PC-9 (cell line): ENCODE data around the gene USP7. TPM values are rescaled to one million over a fixed set of nuclear protein-coding genes. Genes with fewer than 3 reads are reported as not detected.

ENCODE experiments used
- BruUV-seq: library from RNA; stranded (reverse); fragments of 400-500 nt; replicated peaks from 2 replicates; lab custom pipeline; 2021; lab: Mats Ljungman, UMichigan
- CTCF ChIA-PET: fragments of 300-600 bp; sonication (Branson Sonifier 250); formaldehyde crosslinking; loops from one replicate; lab custom pipeline; 2022; ENCODE audit warnings: antibody characterized with exemption; lab: Charles Lee
- POLR2A ChIA-PET: fragments of 300-600 bp; sonication (Branson Sonifier 250); formaldehyde crosslinking; loops from one replicate; lab custom pipeline; 2022; ENCODE audit warnings: antibody characterized with exemption; ENCODE audit not compliant: unreplicated experiment; lab: Charles Lee
- DNase-seq, 2 experiments: peaks; one replicate each; pipeline versions ENCODE4 v3.0.0 to v3.0.0-alpha.2; 2015 to 2022; ENCODE audit warnings: mixed read lengths in 1 of 2
- H2AFZ ChIP-seq: fragments of 200-600 bp; sonication (generic); 2 replicates; pipeline ENCODE4 v1.8.1; 2017; ENCODE audit warnings: antibody characterized with exemption
- H3F3A ChIP-seq: fragments of 200-600 bp; sonication (generic); 2 replicates; pipeline ENCODE4 v1.8.1; 2017; ENCODE audit warnings: antibody characterized with exemption, mild to moderate bottlenecking, low read depth; ENCODE audit not compliant: insufficient read depth
- H3K27ac ChIP-seq: fragments of 200-600 bp; sonication (generic); 2 replicates; pipeline ENCODE4 v1.6.1; 2016; ENCODE audit warnings: mixed run types
- H3K27me3 ChIP-seq: fragments of 200-600 bp; sonication (generic); 2 replicates; pipeline ENCODE4 v1.6.1; 2016; ENCODE audit warnings: low read depth, mixed run types; ENCODE audit not compliant: insufficient read depth
- H3K36me3 ChIP-seq: fragments of 200-600 bp; sonication (generic); 2 replicates; pipeline ENCODE4 v1.6.1; 2016; ENCODE audit warnings: low read depth, mixed run types
- H3K4me1 ChIP-seq: fragments of 200-600 bp; sonication (generic); replicated peaks from 2 replicates; pipeline ENCODE4 v1.6.1; 2016; ENCODE audit warnings: mixed run types; ENCODE audit not compliant: insufficient read depth
- H3K4me2 ChIP-seq: fragments of 200-600 bp; sonication (generic); 2 replicates; pipeline ENCODE4 v1.6.1; 2017; ENCODE audit warnings: mixed run types
- H3K4me3 ChIP-seq: fragments of 200-600 bp; sonication (generic); 2 replicates; pipeline ENCODE4 v1.6.1; 2016; ENCODE audit warnings: mixed run types
- H3K79me2 ChIP-seq: fragments of 200-600 bp; sonication (generic); 2 replicates; pipeline ENCODE4 v1.6.1; 2017; ENCODE audit warnings: low read depth, mixed run types
- H3K9me2 ChIP-seq: fragments of 200-600 bp; sonication (generic); 2 replicates; pipeline ENCODE4 v1.8.1; 2017; ENCODE audit warnings: mild to moderate bottlenecking; ENCODE audit not compliant: insufficient read depth
- H3K9me3 ChIP-seq: fragments of 200-600 bp; sonication (generic); 2 replicates; pipeline ENCODE4 v1.8.1; 2016; ENCODE audit warnings: low read depth; ENCODE audit not compliant: insufficient read depth
- H4K20me1 ChIP-seq: fragments of 200-600 bp; sonication (generic); 2 replicates; pipeline ENCODE4 v1.8.1; 2017; ENCODE audit not compliant: insufficient read depth
- EZH2 ChIP-seq: fragments of 200-600 bp; sonication (generic); IDR thresholded peaks from 2 replicates; pipeline ENCODE4 v1.8.0; 2017; ENCODE audit warnings: antibody characterized with exemption, low read depth
- intact Hi-C: fragments of 100-400 bp; cut with micrococcal nuclease; formaldehyde crosslinking; loops from one replicate; pipeline ENCODE4 v1.10.0; 2022; ENCODE audit not compliant: unreplicated experiment
- total RNA-seq: library from RNA; stranded (reverse); gene quantifications from 2 replicates; pipeline ENCODE4 v1.2.3, GENCODE V29; 2021
- TF ChIP-seq, protein P1 (sequence below): fragments of 200-600 bp; sonication (generic); conservative IDR thresholded peaks from 2 replicates; pipeline ENCODE4 v1.6.1; 2017; ENCODE audit warnings: mixed run types, antibody characterized with exemption, mild to moderate bottlenecking, moderate library complexity

The USP7 gene
- total RNA-seq, 1 experiment from 2014 or later, result 167 TPM

DNA sequence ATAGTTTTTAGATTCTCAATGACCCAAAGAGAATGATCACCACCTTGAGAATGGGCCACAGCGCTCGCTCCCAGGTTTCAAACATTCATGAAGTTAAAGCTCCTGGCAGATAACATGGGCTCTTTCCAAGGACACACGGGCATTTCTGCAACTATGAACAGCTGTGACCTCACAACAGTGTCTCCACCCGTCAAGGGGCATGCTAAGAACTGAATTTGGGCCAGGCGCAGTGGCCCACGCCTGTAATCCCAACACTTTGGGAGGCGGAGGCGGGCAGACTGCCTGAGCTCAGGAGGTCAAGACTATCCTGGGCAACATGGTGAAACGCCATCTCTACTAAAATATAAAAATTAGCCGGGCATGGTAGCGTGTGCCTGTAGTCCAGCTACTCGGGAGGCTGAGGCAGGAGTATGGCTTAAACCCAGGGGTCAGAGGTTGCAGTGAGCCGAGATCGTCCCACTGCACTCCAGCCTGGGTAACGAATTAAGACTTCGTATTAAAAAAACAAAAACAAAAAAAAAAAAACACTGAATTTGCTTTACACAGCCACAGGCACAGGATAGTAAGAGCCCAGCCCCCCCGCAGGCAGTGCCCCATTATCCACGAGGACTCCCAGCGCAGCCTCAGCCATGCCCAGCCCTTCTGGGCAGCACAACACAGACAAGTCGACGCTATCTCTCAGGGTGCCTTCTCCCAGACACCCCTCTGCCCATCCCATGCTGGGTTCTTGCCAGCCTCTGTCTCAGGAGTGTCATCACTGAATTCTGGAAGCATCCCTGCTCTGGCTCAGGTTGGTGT is 7.2 kb downstream of the USP7 start:
- BruUV-seq, result no TSS peak
- Histone ChIP-seq H3K4me1 (peaks cover 35% of the 10 kb centered on the region), H3K27me3 (no peaks in the 10 kb centered on the region), H3K9me2 (no peaks in the 10 kb centered on the region), H2AFZ (no peak overlapping the region), H3K79me2 (peaks cover 95% of the 10 kb centered on the region), H3K4me2 (no peak overlapping the region), H3K36me3 (no peaks in the 10 kb centered on the region), H3F3A (no peaks in the 10 kb centered on the region), H3K9me3 (no peaks in the 10 kb centered on the region), H3K27ac (no peak overlapping the region), H4K20me1 (peaks cover 92% of the 10 kb centered on the region), H3K4me3 (no peak overlapping the region)
- intact Hi-C loops, result loop anchor here (5.0 kb wide), 1 partner anchor 156 kb away; no protein-coding TSS in a partner anchor
- TF ChIP-seq, protein P1, sequence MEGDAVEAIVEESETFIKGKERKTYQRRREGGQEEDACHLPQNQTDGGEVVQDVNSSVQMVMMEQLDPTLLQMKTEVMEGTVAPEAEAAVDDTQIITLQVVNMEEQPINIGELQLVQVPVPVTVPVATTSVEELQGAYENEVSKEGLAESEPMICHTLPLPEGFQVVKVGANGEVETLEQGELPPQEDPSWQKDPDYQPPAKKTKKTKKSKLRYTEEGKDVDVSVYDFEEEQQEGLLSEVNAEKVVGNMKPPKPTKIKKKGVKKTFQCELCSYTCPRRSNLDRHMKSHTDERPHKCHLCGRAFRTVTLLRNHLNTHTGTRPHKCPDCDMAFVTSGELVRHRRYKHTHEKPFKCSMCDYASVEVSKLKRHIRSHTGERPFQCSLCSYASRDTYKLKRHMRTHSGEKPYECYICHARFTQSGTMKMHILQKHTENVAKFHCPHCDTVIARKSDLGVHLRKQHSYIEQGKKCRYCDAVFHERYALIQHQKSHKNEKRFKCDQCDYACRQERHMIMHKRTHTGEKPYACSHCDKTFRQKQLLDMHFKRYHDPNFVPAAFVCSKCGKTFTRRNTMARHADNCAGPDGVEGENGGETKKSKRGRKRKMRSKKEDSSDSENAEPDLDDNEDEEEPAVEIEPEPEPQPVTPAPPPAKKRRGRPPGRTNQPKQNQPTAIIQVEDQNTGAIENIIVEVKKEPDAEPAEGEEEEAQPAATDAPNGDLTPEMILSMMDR, result no peak
- TF ChIP-seq EZH2, result no peak
- ChIA-PET CTCF (interaction anchor here (0.6 kb wide), 1 partner anchor 11 kb away, joined by 3 read pairs; no protein-coding TSS in a partner anchor), POLR2A (no interaction called here)
- DNase-seq, result no peak

DNA sequence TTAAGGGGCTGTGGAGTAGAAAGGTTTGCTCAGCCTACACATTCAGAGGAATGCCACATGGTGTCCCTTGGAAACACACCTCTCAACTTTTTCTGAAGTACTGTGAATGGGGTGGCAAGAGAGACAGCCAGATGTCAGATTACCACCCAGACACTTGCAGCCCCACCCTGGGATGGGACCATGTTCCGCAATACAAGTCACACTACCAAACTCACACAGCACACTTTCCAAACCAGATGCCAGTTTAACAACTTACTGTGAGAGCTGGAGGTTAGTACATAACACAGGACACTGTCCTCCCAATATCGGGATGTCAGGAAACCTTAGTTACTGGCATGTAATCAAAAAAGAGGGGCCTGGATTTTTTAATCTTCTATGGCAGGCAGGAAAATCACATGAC is 7.9 kb downstream of the USP7 start:
- no peak overlapping the region for H3K4me2 ChIP-seq
- H2AFZ ChIP-seq, result no peak overlapping the region
- intact Hi-C loops, result loop anchor here (5.0 kb wide), 1 partner anchor 156 kb away; no protein-coding TSS in a partner anchor
- TF ChIP-seq, protein P1, result no peak
- TF ChIP-seq EZH2, result no peak
- no peaks in the 10 kb centered on the region for H3F3A ChIP-seq
- no TSS peak for BruUV-seq
- no peak overlapping the region for H3K27ac ChIP-seq
- H3K27me3 ChIP-seq, result no peaks in the 10 kb centered on the region
- ChIA-PET CTCF (no interaction called here), POLR2A (no interaction called here)
- no peaks in the 10 kb centered on the region for H3K36me3 ChIP-seq
- peaks cover 30% of the 10 kb centered on the region for H3K4me1 ChIP-seq
- H3K9me3 ChIP-seq, result no peaks in the 10 kb centered on the region
- H3K79me2 ChIP-seq, result peaks cover 95% of the 10 kb centered on the region
- H4K20me1 ChIP-seq, result peaks cover 89% of the 10 kb centered on the region
- no peaks in the 10 kb centered on the region for H3K9me2 ChIP-seq
- no peak for DNase-seq
- H3K4me3 ChIP-seq, result no peak overlapping the region

DNA sequence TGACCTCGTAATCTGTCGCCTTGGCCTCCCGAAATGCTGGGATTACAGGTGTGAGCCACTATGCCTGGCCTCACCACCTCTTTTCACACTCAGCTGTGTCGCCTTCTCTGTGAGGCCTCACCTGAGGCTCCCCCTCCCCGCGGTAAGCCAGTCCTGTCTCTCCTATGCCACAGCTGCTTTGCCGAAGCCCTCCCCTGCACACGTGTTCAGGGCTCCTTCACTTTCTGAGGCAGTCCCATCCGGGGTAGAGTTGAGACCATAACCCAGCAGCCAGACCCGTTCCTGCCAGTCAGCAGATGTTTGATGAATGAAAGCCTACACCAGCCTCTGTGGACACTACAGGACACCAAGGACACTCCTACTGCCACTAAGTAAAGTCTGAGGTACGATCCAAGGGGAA is 10.6 kb downstream of the USP7 start:
- no TSS peak for BruUV-seq

More for the DNA sequence above, 10.6 kb downstream of the USP7 start:
- CTCF ChIA-PET, result no interaction called here
- TF ChIP-seq, protein P1, result no peak
- TF ChIP-seq EZH2, result no peak
- no peaks in the 10 kb centered on the region for H3F3A ChIP-seq
- intact Hi-C loops, result no loop called here
- H3K4me2 ChIP-seq, result no peak overlapping the region
- no peak overlapping the region for H2AFZ ChIP-seq
- no peak overlapping the region for H3K27ac ChIP-seq
- H3K9me2 ChIP-seq, result no peaks in the 10 kb centered on the region
- no peak overlapping the region for H3K4me3 ChIP-seq
- H3K4me1 ChIP-seq, result peaks cover 7% of the 10 kb centered on the region
- H3K36me3 ChIP-seq, result no peaks in the 10 kb centered on the region
- peaks cover 95% of the 10 kb centered on the region for H3K79me2 ChIP-seq
- no peak for DNase-seq
- POLR2A ChIA-PET, result no interaction called here
- H3K9me3 ChIP-seq, result no peaks in the 10 kb centered on the region
- H3K27me3 ChIP-seq, result no peaks in the 10 kb centered on the region
- peaks cover 89% of the 10 kb centered on the region for H4K20me1 ChIP-seq
